Endometrial microvascular endothelial cells (primary cell): ENCODE data around the gene MAL. TPM values are rescaled to one million over a fixed set of nuclear protein-coding genes. Genes with fewer than 3 reads are reported as not detected.
"Not testable (repeated sequence)": the region's sequence is repeated elsewhere in the genome, so short reads cannot be mapped to it uniquely, and the experiment has no call there.

Source experiments
- in situ Hi-C: cut with HindIII; loops from 2 replicates; pipeline ENCODE4 v1.10.0; 2017; ENCODE audit warnings: low sequenced_read_pairs, low pct_unique_long_range_greater_than_20kb; ENCODE audit errors: inconsistent ontology term
- total RNA-seq: library from RNA; depleted of rRNA; stranded (reverse); fragments of >200 nt; gene quantifications from one replicate; pipeline ENCODE4 v1.2.3, GENCODE V29; 2015; ENCODE audit errors: inconsistent ontology term

Gene MAL
- total RNA-seq, 1 donor from 2014 or later = not detected

DNA sequence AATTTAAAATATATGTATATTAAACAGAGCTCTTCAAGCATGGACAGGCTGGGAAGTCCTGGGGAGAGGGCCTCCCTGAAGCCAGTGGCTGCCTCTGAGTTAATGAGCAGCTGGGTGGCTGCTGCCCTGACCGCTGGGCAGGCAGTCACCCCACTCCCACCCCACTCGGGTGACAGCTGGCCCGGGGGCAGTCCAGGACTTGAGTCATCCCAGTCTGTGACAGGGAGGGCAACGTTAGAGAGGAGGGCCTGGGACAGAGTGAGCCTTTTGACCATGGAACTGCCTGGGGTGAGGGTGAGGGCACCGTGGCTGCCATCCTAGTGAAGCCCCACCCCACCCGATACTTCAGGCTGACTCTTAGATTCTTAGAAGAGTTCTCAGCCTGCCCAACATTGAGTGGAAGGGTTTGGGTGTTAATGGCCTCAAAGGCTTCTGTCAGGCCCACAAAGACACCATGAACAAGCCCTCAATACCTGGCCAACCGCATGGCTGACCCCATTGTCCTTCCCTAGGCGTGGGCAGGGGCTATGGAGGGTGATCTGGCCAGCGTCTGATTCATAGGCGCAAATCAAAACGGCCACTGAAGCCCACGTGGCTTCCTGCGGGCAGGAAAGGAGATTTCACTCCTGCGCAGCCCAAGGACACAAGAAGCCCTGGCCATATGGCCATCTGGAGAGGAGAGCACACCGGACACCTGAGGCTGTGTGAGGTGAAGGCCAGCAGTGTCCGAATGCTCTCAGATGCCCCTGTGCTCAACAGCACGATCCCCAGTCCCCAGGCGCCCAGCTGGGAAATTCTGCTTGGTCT is 48.6 kb downstream of the MAL start:
- in situ Hi-C loops = no loop called here

DNA sequence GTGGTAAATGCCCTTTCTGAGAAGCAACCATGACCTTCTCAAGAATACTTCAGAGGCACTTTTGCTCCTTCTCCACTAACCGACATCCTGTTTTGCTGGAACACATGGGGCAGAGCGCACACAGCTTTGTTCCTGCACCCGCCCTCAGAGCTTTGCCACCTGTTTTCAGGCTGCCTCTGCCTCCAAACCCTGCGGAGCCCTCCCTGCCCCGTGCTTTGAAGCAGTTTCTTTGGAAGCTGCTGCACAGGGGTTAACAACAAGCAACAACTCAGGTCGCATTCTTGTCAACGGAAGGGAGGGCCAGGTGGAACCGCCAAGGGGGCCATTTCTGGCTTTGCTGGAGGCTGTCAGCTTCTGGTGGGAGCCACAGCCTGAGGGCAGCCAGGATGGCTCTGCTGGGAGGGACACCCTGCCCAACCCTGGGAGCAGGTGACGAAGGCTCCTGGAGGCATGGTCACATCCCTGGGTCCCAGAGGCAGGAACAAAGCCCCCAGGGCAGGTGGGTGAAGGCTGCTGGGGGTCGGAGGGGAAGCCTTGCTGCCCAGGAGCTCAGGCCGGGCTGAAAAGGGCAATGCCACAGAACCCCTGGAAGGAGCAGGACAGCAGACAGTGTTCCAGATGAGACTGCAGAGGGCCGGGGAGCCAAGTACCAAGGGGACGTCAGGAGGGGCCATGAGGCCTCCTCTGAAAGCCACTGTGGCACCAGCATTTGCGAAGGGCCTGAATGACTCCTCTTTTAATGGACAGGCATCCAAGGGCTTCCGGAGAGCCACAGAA is 49.3 kb downstream of the MAL start:
- in situ Hi-C loops = no loop called here

DNA sequence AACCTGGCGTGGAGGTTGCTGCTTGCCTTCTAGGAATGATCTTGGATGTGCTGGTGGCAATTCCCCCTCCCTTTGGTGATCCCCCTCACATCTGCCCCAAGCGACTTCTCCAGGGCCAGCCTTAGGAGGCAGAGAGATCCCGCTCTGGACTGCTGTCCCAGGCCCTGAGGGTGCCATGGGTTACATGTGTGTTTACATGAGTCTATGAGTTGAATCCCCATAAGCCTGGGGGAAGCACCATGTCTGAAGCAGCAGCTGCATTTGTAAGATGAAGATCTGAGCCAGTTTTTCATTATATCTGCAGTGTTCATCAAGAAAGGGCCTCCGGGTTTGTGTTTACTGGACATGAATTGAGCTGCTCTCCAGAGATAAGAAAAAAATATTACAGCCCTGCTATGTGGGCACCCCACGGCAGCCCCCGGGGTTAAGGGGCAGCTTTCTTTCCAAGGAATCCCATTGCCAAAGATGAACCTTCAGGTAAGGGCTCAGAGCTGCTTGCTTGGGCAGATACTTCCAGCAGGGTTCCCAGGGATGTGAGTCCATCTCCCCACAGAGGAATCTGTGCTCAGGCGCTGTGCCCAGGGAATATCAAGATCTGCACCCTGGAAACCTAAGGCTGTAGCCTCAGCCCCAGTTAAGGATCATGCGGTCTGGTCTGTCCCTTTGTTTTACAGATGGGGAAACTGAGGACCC is 50.1 kb downstream of the MAL start:
- in situ Hi-C loops = no loop called here

DNA sequence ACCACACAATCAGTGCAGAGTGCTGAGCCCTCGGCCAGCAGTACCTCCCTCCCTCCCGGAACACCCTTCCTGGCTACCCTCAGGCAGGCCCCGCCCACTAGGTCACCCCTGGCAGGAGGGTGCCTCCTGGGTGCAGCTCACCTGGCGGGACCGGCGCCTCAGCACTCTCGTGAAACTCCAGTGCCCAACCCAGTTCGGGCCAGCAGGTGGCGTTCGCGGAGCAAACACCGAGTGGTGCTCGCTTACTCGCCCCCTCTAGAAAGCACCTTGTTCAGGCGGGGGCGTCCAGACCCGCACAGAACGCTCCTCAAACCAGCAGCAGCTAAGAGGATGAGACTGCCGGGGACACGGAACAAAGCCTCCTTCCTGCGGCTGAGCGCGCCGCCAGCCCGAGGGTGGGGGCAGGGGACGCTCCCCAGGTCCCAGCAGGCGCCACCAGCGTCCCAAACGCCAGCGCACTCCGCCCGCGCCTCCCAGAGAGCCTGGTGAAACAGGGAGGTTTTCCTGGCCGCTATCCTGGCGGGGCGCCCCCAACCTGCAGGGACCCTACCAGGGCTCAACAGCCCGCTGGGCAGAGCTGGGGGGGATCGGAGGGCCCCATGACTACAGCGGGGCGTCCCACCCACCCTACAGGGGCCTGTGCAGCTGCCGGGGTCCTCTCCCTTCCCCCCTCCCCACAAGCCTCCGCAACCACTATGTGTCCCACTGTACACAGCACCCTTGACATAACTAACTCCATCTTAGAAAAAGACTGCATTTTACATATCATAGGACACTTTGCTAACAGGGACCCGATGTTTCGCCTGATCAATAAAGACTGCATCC is 51.4 kb downstream of the MAL start:
- in situ Hi-C loops = no loop called here

DNA sequence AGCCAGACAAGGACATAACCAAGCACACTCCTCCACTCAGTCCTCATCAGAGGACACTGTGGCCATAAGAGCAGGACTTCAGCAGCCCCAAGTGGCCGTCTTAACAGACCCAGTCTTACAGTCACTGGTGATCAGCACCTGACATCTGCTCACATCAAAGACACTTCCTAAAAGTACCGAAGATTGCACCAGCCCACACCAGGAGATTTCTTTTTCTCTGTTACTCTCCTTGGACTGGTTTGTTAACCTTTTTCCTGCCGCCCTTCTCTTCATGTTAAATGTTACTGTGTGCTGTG is 52.0 kb downstream of the MAL start:
- in situ Hi-C loops = no loop called here

DNA sequence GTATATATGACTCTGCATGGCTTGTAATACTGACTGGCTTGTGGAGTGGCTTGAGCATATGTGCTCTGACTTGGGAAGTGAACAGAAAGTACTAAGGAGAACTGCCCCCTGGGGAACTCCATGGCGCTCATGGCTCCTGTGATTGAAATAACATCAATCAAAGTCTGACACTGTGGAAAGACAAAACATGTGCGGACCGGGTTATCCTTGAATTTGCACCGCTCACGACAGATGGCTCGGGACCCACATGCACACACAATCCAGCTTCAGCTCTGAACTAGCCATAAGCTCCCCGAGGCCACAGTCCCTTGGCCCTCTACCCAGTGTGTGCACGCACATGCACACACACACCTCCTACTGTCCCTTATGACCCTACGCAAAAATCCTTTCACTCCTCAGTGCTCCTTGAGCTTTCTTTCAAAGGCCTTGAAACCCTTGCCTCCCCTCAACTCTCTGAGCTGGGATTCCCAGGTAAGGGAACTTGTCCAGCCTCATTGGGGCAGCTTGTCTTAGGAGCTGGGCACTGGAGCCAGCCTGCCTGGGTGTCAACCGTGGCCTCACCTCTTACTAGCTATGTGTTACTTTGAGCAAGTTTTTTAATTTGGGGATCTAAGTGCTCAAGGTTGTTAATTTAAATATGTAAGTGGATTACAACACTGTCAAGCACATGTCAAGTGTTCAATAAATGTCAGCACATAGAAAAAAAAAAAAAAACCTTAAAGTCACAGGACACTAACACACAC is 52.5 kb downstream of the MAL start:
- in situ Hi-C loops = no loop called here

DNA sequence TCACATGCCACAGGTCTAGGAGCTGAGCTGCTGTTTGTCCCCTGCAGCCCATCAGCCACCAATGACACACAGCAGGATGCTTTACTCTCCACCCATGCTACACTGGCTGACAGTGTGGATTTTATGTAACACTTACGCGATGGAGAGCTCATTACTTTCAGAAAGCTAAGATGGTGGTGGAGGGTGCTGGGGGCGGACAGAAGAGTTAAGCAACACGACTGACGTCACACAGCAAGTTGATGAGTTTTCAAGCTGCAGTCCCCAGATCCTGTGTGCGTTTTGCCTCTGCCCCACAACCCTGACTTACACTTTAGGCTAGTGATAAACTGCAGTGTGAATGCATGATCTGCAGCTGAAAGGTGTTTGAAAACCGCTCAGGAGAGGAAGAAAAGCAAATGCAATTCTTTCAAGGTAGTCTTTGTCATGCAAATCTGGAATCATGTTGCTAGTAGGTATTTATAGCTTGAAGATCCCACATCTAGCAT is 53.7 kb downstream of the MAL start:
- in situ Hi-C loops = no loop called here

DNA sequence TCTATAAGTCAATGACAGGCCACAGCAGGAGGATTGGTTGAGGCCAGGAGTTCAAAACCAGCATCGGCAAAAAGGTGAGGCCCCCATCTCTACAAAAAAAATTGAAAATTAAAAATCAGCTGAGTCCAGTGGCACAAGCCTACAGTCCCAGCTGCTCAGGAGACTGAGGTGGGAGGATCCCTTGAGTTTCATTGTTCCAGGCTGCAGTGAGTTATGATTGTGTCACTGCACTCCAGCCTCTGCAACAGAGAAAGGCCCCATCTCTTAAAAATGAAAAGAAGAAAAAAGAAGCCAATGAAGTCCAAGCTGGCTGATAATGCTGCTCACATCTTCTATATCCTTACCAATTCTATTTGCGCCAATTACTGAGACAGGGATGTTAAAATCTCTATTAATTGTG is 57.0 kb downstream of the MAL start:
- in situ Hi-C loops = no loop called here

DNA sequence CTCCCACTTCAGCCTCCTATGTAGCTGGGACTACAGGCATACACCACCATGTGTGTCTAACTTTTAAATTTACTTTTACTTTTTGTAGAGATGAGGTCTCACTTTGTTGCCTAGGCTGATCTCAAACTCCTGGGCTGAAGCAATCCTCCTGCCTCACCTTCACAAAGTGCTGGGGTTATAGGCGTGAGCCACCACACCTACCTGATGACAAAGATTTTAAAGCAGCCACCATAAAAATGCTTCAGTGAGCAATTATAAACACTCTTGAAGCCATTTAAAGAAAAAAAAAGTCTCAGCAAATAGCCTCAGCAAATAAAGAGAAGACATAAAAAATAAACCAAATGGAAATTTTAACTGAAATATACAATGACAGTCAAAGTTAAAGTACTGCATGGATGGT is 60.5 kb downstream of the MAL start:
- in situ Hi-C loops = no loop called here

DNA sequence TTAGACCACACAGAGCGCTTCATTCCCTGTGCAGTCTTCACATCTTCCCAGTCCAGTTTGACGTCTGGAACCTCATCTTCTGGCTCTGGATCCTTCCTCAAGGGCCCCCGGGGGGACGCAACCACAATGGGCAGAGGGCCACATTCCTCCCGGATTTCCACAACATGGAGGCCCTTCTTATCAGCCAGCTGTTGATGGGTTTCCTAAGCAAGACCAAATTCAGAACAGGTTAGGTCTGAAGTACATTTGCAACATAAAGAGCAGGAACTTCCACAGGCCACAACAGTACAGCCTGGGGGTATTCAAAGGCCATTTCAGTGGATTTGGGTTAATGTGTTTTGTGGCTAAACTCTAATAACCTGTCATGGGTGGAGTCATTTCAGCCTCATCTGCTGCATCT is 61.9 kb downstream of the MAL start:
- in situ Hi-C loops = no loop called here

DNA sequence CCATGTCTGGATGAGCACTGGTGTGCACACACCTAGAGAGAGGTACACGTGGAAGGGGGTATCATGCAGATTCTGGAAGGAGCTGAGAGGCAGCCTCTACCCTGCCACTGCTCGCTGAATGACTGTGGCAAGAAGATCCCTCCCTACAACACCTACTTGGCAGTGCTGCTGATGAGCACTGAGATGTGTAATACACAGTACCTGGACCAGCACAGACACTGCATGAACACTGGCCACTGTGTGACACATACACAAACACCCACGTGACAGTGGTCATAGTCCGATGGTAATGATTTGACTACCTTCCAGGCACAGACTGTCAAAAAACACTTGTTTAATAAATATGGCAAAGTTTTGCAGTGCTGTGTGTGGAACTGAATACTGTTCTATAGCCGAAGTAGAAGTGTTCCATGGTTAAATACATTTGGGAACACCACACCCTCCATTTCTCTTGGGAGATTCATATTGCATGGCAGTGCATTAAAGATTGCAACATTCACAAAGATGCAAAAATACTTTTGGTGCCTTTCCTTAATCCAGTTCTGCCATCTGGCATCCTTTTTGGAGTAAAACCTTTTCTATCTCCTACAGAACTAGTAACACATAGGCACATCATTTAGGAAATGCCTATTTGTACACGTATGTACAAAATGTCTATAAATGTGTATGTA is 66.5 kb downstream of the MAL start:
- in situ Hi-C loops = no loop called here

DNA sequence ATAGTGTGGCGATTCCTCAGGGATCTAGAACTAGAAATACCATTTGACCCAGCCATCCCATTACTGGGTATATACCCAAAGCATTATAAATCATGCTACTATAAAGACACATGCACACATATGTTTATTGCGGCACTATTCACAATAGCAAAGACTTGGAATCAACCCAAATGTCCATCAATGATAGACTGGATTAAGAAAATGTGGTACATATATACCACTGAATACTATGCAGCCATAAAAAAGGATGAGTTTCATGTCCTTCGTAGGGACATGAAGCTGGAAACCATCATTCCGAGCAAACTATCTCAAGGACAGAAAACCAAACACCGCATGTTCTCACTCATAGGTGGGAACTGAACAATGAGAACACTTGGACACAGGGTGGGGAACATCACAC is 72.8 kb downstream of the MAL start:
- in situ Hi-C loops = not testable (repeated sequence)

DNA sequence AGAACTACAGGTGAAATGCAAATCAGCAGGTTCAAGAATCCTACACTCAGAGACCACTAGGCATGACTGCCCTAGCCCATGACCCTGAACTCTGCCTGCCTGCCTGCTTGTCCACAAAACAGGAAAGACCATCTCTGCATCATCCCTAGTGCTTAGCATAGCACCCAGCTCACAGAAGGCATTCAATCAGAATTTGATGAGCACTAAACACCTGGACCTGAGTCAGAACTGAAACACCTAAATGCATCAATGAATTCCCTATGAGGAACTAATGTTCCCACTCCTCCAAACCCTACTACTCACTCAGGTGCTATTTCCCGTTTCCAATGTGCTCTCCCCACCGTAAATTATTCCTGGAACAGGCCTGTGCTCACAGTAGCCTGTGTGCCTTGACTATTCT is 74.4 kb downstream of the MAL start:
- in situ Hi-C loops = no loop called here

Other genes starting within 250 kb of the MAL start
- not detected for gene TEKT4, start 154.3 kb upstream of the MAL start, total RNA-seq
- gene MRPS5, start 96.1 kb downstream of the MAL start, total RNA-seq = 36.3 TPM
- gene ZNF514, start 134.1 kb downstream of the MAL start, total RNA-seq = 16.5 TPM
- 8.0 TPM for gene ZNF2, start 140.1 kb downstream of the MAL start, total RNA-seq
- gene ZNF892, start 181.8 kb downstream of the MAL start, total RNA-seq = 0.46 TPM
- gene PROM2, start 248.7 kb downstream of the MAL start, total RNA-seq = not detected